ENCODE data around the gene MED9. TPM values are rescaled to one million over a fixed set of nuclear protein-coding genes. Genes with fewer than 3 reads are reported as not detected.

MED9 gene
- total RNA-seq, 4 donors from 2014 or later, result 6.5 to 16.6 (median 13.5) TPM

DNA sequence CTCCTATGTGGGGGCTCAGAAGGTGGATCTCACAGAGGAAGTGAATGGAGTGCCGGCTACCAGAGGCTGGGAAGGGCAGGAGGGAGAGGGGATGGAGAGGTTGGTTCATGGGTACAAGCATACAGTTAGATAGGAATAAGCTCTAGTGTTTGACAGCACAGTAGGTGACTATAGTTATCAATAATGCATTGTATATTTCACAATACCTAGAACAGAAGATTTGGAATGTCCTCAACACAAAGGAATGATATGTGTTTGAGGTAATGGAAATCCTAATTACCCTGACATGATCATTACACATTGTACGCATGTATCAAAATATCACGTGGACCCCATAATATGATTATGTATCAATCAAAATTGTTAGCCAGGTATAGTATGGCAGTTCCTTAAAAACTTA, 38.9 kb upstream of the MED9 start:
- TF ChIP-seq, protein P1, sequence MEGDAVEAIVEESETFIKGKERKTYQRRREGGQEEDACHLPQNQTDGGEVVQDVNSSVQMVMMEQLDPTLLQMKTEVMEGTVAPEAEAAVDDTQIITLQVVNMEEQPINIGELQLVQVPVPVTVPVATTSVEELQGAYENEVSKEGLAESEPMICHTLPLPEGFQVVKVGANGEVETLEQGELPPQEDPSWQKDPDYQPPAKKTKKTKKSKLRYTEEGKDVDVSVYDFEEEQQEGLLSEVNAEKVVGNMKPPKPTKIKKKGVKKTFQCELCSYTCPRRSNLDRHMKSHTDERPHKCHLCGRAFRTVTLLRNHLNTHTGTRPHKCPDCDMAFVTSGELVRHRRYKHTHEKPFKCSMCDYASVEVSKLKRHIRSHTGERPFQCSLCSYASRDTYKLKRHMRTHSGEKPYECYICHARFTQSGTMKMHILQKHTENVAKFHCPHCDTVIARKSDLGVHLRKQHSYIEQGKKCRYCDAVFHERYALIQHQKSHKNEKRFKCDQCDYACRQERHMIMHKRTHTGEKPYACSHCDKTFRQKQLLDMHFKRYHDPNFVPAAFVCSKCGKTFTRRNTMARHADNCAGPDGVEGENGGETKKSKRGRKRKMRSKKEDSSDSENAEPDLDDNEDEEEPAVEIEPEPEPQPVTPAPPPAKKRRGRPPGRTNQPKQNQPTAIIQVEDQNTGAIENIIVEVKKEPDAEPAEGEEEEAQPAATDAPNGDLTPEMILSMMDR (IDR thresholded peaks at IDR 0.05; ENCODE audit: low read depth), result no peak

DNA sequence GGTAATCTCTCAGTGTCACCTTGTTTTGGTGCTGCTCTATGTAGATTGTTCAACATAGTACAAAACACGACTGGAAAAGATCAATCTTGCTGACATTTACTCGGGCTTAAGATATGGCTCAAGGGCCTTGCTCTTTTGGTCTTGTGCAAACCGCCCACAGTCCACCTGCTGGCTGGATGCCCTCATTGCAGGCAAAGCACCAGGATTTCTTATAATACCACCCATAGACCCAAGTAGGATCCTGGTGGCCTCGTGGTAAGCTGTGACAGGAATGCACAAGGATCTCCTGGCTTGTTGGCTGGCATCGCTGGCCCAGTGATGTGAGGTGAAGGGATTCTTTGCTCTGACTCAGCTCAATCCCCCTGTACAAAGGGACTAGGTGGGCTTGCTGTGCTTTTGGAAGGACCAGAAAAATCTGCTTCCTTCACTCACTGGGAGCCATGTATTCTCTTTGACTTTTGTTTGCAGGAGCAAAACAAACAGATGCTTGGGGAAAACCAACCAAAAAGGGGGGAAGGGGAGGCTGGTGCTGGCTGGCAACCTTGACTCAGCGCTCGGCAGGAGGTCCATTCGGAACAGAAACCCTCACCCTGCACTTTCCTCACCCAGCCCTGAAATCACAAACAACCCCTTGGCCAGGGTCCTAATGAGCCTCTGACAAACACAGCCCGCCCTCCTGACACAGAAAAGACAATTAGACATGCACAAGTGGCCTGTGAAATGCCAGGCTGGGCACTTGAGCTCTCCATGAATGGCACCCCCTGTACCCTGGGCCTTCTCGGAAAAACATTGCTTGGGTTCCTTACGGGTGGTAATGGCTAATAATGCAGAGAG, 36.6 kb upstream of the MED9 start:
- TF ChIP-seq, protein P1 (IDR thresholded peaks at IDR 0.05; ENCODE audit: low read depth), result no peak

DNA sequence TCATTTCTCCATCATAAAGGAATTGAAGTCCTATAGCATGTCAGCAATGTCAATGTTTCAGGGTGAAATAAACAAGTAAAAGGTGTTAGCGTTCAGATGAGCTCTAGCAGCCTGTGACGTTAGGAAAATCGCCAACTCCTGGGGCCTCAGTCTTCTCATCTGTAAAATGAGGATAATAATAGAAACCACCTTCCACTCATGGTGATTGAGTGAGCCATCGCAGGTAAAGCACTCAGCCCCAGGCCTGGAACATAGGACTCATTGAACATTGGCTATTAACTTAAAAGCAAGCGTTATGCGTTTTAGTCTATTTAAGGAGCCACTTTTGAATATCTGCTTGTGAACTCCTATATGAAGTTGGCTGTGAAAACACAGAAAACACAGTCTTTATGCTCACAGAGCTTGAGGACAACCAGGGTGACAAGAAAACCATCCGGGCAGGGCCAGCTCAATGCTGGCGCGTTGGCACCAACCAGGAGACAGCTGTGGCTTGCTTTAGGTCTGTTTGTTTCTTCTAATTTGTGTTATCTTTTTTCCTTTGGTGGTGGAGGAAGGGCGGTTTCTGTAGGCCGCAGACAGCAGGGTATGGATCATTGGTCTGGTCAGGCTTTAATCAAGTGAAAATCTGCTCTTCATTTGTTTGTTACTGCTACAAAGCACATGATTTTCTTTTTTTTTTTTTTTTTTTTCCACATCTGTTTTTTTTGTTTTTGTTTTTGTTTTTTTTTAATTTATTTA, 35.7 kb upstream of the MED9 start:
- TF ChIP-seq, protein P1 (IDR thresholded peaks at IDR 0.05; ENCODE audit: low read depth), result no peak

DNA sequence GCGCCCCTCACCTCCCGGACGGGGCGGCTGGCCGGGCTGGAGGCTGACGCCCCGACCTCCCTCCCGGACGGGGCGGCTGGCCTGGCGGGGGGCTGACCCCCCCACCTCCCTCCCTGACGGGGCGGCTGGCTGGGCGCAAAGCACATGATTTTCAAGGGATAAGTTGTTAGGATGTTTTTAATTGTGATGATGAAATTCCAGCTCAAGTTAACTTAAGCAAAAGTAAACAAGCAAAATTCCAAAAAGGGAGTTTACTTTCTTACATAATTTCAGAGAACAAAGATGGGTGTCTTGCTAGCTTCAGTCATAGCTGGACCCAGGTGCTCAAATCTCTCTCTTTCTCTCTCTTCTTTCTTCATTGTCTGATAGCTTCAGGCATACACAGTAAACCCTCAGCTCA, 33.6 kb upstream of the MED9 start:
- TF ChIP-seq, protein P1 (IDR thresholded peaks at IDR 0.05; ENCODE audit: low read depth), result no peak

DNA sequence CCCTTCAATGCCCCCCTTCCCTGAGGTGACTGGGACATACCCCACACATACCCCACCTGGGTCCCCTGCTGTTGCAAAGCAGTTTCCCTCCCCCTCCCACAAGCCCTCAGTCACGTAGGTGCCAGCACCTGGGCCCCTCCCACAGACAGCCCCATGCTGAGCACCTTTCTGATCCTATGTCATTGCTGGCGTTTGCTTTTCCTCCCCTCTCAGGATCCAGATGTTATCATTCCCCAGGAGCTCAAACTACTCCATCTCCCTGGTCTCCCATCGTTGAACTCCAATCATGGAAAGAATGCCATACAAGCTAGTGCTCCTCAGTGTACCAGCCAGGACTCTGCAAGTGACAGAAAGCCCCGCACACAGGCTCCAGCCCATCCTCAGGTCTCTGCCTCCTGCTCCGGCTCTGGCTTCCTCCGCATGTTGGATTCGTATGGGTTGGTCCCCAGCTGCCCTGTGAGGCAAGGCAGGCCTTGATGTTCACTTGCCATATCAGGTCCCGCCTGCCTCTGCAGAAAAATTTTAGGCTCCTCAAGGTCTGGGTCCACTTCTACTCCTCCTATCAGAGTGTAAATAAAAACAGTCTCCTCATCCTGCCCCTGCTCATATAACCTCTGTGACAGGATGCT, 31.4 kb upstream of the MED9 start:
- TF ChIP-seq, protein P1 (IDR thresholded peaks at IDR 0.05; ENCODE audit: low read depth), result no peak

DNA sequence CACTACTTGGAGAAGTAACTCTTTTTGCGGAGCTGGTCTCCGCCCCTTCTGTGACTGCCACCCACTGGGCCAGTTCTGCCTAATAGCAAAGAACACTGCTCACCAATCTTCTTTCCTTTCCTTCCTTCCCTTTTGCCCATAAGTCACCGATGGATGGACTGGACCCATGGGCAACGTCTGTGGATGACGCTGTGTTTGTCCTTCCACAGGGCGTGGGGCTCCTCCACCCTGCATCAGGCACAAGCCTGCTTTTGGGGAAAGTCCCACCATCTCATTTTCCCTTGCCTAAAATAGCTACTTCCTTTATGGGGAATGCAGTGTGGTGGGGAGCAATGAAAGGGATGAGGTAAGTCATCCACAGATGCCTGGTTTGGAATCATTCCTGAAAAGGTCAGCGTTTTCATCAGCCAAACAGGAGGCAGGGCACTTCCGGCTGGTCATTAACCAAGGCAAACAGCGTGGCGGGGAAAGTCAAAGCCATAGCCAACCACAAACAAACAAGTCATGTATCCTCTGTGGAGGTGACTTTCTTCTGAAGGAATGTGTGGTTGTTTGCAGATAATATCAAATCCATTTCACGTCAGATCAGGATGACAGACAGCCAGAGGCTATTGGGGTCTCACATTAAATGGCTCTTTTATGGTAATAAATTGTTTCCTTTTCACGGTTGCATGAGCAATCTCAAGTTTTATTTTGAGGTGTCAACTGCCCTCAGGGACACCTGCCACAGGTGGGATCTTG, 30.7 kb upstream of the MED9 start:
- TF ChIP-seq, protein P1 (IDR thresholded peaks at IDR 0.05; ENCODE audit: low read depth), result no peak

All from subcutaneous adipose tissue (tissue), 4 donors.